Activated T-cell treated with anti-CD3 and anti-CD28 coated beads, Interleukin-2, amount 50 U/mL, for 1 hour (primary cell): ENCODE data around the gene FANK1.

Source experiments
- DNase-seq: peaks from one replicate; pipeline ENCODE4 v3.0.0-alpha.2; 2020

The FANK1 gene

GRCh38 chr10:125992254-125992653 is 95.9 kb downstream of the FANK1 start:
- no peak for DNase-seq

GRCh38 chr10:125994601-125995000 is 98.2 kb downstream of the FANK1 start:
- DNase-seq, result no peak

GRCh38 chr10:125995726-125996304 is 99.5 kb downstream of the FANK1 start:
- DNase-seq, result no peak

DNA sequence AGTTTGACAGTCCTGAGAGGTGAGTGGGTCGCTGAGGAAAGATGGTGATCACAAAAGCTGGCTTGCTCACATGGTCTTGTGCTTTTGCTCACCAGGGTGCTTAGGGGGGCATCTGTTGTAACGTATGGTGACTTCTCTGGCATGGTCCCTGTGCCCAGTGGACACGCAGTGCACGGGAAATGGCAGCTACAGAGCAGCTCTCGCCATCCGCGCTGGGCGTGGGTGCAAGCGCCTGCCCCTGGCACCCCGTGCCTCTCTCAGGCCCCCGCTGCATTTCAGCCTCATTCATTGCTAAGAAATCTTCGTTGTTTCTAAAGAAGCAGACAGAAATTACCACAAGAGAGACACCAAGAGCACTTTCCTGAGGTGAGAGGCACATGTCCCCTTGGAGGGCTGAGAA is 101.2 kb downstream of the FANK1 start:
- no peak for DNase-seq

DNA sequence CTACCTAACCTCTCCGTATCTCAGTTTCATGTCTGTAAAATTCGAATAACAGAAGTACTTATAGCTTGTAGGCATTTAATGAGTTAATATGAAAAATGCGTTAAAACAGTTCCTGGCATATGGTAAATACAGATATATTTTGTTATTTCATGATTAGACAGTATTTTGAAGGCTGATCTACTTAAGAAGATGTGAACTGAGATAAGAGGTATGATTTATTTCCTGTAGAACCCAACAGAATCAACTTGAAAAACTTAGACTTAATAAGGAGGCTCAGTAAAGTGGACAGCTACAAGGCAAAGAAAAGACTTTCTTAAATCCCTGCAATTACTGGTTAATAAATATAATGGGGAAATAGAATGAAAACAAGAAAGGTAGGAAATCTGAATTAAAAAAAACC is 103.3 kb downstream of the FANK1 start:
- DNase-seq, result no peak

DNA sequence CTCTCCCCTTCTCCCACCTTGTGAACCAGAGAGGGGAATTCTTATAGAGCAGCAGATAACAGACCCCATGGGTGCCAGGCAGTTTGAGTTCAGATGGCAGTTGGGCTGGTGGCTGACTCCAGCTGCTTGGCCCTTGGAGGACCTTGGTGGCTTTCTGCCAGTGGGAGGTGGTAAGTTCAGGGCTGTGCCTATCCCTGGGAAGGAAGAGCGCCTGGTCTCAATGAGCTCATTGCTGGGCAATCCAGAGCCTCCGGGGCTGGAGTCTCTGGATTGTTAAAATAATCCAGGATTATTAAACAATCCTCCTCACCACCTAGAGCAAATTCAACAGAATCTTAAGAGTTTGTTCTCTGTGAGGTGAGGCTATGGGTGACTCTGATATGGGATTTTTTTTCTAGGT is 105.2 kb downstream of the FANK1 start:
- DNase-seq, result no peak

- DNase-seq, result no peak
These were observed 108.4 kb downstream of the FANK1 start for GRCh38 chr10:126004752-126005151.

- no peak for DNase-seq
These were observed 109.9 kb downstream of the FANK1 start for GRCh38 chr10:126006264-126006663.

GRCh38 chr10:126006906-126007305 is 110.5 kb downstream of the FANK1 start:
- no peak for DNase-seq

GRCh38 chr10:126009650-126010049 is 113.3 kb downstream of the FANK1 start:
- DNase-seq, result no peak

GRCh38 chr10:126011995-126012394 is 115.6 kb downstream of the FANK1 start:
- no peak for DNase-seq

- no peak for DNase-seq
These were observed 116.1 kb downstream of the FANK1 start for GRCh38 chr10:126012485-126012884.

GRCh38 chr10:126013489-126014281 is 117.3 kb downstream of the FANK1 start:
- no peak for DNase-seq

- no peak for DNase-seq
These were observed 117.9 kb downstream of the FANK1 start for GRCh38 chr10:126014309-126014708.

GRCh38 chr10:126015413-126015812 is 119.0 kb downstream of the FANK1 start:
- no peak for DNase-seq

- DNase-seq, result no peak
These were observed 119.9 kb downstream of the FANK1 start for GRCh38 chr10:126016156-126016805.

- no peak for DNase-seq
These were observed 120.5 kb downstream of the FANK1 start for GRCh38 chr10:126016882-126017281.

DNA sequence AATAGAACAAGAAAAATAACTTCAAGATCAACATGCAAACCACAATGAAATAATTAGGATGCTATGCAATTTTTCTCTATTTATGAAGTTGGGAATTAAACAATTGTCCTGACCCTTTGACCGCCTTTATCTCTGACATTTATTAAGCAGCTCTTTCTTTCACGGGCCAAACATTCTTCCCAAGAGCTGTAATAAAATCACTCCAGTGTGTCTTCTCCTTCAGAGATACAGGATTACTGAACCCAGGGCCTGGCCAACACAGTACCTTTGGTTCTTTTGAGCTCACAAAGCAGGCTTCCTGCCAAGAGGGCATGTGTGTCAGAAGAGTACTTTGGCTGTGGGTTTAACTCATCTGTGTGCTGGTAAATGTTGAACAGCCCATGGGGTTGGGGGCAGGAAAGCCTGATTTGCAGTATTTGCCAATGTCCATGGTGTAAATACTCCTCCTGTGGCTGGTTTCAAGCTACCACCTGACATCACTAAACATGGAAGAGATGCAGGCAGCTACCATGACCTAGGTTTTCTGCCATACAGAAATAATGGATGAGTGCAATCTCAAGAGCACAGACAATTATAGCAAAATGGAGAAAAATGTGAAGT is 121.7 kb downstream of the FANK1 start:
- DNase-seq, result no peak

GRCh38 chr10:126021833-126022500 is 125.6 kb downstream of the FANK1 start:
- no peak for DNase-seq

GRCh38 chr10:126022841-126023240 is 126.5 kb downstream of the FANK1 start:
- no peak for DNase-seq

DNA sequence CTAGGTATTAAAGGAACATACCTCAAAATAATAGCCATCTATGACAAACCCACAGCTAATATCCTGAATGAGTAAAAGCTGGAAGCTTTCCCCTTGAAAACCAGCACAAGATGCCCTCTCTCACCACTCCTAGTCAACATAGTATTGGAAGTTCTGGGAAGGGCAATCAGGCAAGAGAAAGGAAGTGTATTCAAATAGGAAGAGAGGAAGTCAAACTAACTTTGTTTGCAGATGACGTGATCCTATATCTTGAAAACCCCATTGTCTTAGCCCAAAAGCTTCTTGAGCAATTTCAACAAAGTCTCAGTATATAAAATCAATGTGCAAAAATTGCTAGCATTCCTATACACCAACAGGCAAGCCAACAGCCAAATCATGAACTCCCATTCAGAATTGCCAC is 131.3 kb downstream of the FANK1 start:
- DNase-seq, result no peak

DNA sequence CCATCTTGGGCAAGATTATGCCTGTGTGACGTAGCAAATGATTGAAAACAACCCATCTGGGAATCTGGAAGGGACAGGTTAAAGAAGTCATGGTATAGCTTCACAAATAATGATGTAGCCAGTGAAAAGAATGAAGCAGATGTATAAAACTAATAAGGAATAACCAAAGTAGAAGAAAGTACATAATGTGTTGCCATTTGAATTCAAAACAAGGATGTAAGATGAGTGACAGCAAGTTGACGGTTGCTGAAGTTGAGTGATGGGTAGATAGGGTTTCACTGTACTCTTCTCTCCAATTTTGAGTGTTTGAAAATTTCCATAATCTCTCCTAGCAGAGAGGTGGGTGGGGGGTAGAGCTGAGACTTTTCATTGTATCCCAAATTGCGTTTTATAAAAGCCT is 133.6 kb downstream of the FANK1 start:
- DNase-seq, result no peak

GRCh38 chr10:126034586-126034985 is 138.2 kb downstream of the FANK1 start:
- DNase-seq, result no peak
